Loucy (cell line): ENCODE measurements around the gene RILPL1.

Experiments used
- H2AFZ ChIP-seq: fragments of 200-600 bp; sonication (generic); 2 replicates; pipeline ENCODE4 v1.6.0; 2016; ENCODE audit warnings: antibody characterized with exemption, mild to moderate bottlenecking, low read length, moderate library complexity
- H3F3A ChIP-seq: fragments of 200-600 bp; 2 replicates; pipeline ENCODE4 v1.6.0; 2016; ENCODE audit warnings: antibody characterized with exemption, low read depth, mild to moderate bottlenecking
- H3K27me3 ChIP-seq: fragments of 200-600 bp; sonication (generic); 2 replicates; pipeline ENCODE4 v1.6.1; 2014; ENCODE audit warnings: low read length, mild to moderate bottlenecking; ENCODE audit not compliant: insufficient read depth, poor library complexity, severe bottlenecking
- H3K36me3 ChIP-seq: fragments of 200-600 bp; sonication (generic); 2 replicates; pipeline ENCODE4 v1.6.1; 2016; ENCODE audit warnings: low read length; ENCODE audit not compliant: insufficient read depth
- H3K4me1 ChIP-seq: fragments of 200-600 bp; sonication (generic); 2 replicates; pipeline ENCODE4 v1.5.1; 2014; ENCODE audit warnings: low read length, mild to moderate bottlenecking; ENCODE audit not compliant: insufficient read depth, poor library complexity, severe bottlenecking
- H3K4me2 ChIP-seq: fragments of 200-600 bp; sonication (generic); 2 replicates; pipeline ENCODE4 v1.6.0; 2014; ENCODE audit warnings: antibody characterized with exemption, low read length, low read depth, mild to moderate bottlenecking; ENCODE audit not compliant: poor library complexity, severe bottlenecking
- H3K4me3 ChIP-seq: fragments of 200-600 bp; sonication (generic); 2 replicates; pipeline ENCODE4 v1.5.1; 2014; ENCODE audit warnings: low read length, mild to moderate bottlenecking, mixed read lengths; ENCODE audit not compliant: poor library complexity, severe bottlenecking
- H3K79me2 ChIP-seq: fragments of 200-600 bp; sonication (generic); 2 replicates; pipeline ENCODE4 v1.6.1; 2014; ENCODE audit warnings: low read length; ENCODE audit not compliant: insufficient read depth
- H3K9ac ChIP-seq: fragments of 200-600 bp; sonication (generic); 2 replicates; pipeline ENCODE4 v1.6.0; 2014; ENCODE audit warnings: mild to moderate bottlenecking, low read depth, low read length, moderate library complexity; ENCODE audit not compliant: poor library complexity, severe bottlenecking
- H3K9me2 ChIP-seq: fragments of 200-600 bp; sonication (generic); replicated peaks from 2 replicates; pipeline ENCODE4 v1.6.1; 2016; ENCODE audit warnings: low read depth, low read length, mixed read lengths
- H3K9me3 ChIP-seq: fragments of 200-600 bp; sonication (generic); 2 replicates; pipeline ENCODE4 v1.6.1; 2014; ENCODE audit warnings: mild to moderate bottlenecking, antibody characterized with exemption, low read length, low read depth; ENCODE audit not compliant: insufficient read depth
- H4K20me1 ChIP-seq: fragments of 200-600 bp; sonication (generic); 2 replicates; pipeline ENCODE4 v1.6.0; 2014; ENCODE audit warnings: antibody characterized with exemption, low read length, mild to moderate bottlenecking; ENCODE audit not compliant: insufficient read depth, poor library complexity, severe bottlenecking
- CTCF ChIP-seq: fragments of 200-600 bp; sonication (generic); conservative IDR thresholded peaks from 2 replicates; pipeline ENCODE4 v1.5.1; 2014; ENCODE audit warnings: mild to moderate bottlenecking, antibody characterized with exemption, low read length
- EZH2phosphoT487 ChIP-seq: fragments of 200-600 bp; IDR thresholded peaks from 2 replicates; pipeline ENCODE4 v1.6.1; 2018; ENCODE audit warnings: antibody characterized with exemption, mild to moderate bottlenecking, moderate library complexity, borderline replicate concordance

RILPL1 gene

DNA sequence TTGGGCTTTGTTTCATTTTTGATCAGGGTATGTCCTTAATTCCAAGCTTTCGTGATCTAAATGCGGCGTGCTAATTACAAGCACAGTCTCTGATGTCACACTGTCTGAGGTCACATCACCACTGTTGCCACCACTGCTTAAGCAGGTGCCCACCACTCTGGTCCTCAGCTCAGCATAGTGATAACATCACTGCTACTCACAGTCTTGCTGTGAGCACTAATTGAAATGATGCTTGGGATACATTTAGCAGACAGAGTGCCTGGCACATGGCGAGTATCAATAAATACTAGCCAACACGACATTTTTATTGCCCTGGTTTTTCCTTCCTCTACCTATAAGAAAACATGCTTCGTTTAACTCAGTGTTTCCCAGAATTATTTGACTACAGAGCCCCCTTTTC is 104.9 kb downstream of the RILPL1 start:
- Histone ChIP-seq H3K79me2 (peaks cover 12% of the 10 kb centered on the region), H3K9me2 (no peaks in the 10 kb centered on the region), H2AFZ (no peak overlapping the region), H4K20me1 (no peaks in the 10 kb centered on the region), H3F3A (no peaks in the 10 kb centered on the region), H3K4me1 (peaks cover 9% of the 10 kb centered on the region), H3K36me3 (peaks cover 4% of the 10 kb centered on the region; the same call in 1 of the 2 replicates), H3K9me3 (no peaks in the 10 kb centered on the region), H3K4me3 (no peak overlapping the region), H3K9ac (no peak overlapping the region), H3K27me3 (no peaks in the 10 kb centered on the region), H3K4me2 (no peak overlapping the region)
- TF ChIP-seq CTCF (no peak), EZH2phosphoT487 (no peak)

- Histone ChIP-seq H3K9me3 (no peaks in the 10 kb centered on the region), H3K27me3 (no peaks in the 10 kb centered on the region), H3F3A (no peaks in the 10 kb centered on the region), H4K20me1 (no peaks in the 10 kb centered on the region), H3K79me2 (0 out of 2 replicates have a peak, but pooled peaks cover 3% of the 10 kb centered on the region), H3K9ac (no peak overlapping the region), H3K9me2 (no peaks in the 10 kb centered on the region), H3K4me2 (no peak overlapping the region), H3K4me1 (no peaks in the 10 kb centered on the region), H2AFZ (no peak overlapping the region), H3K36me3 (peaks cover 10% of the 10 kb centered on the region), H3K4me3 (no peak overlapping the region)
- TF ChIP-seq EZH2phosphoT487 = no peak
- TF ChIP-seq CTCF = no peak
Measured at GRCh38 chr12:123427036-123427769, 106.3 kb downstream of the RILPL1 start.

- no peaks in the 10 kb centered on the region for H4K20me1 ChIP-seq
- no peaks in the 10 kb centered on the region for H3K4me1 ChIP-seq
- no peaks in the 10 kb centered on the region for H3K27me3 ChIP-seq
- no peak overlapping the region for H3K4me3 ChIP-seq
- no peak overlapping the region for H3K9ac ChIP-seq
- H3K36me3 ChIP-seq = peaks cover 13% of the 10 kb centered on the region
- no peak for TF ChIP-seq EZH2phosphoT487
- 0 out of 2 replicates have a peak, but pooled peaks have one; percentile 10 for TF ChIP-seq CTCF
- H3K79me2 ChIP-seq = no peaks in the 10 kb centered on the region
- H3F3A ChIP-seq = no peaks in the 10 kb centered on the region
- no peak overlapping the region for H2AFZ ChIP-seq
- H3K9me3 ChIP-seq = no peaks in the 10 kb centered on the region
- H3K9me2 ChIP-seq = no peaks in the 10 kb centered on the region
- H3K4me2 ChIP-seq = no peak overlapping the region
Measured at GRCh38 chr12:123421314-123421713, 112.2 kb downstream of the RILPL1 start.
